ENCODE data around the gene PRDM16.

The PRDM16 gene

DNA sequence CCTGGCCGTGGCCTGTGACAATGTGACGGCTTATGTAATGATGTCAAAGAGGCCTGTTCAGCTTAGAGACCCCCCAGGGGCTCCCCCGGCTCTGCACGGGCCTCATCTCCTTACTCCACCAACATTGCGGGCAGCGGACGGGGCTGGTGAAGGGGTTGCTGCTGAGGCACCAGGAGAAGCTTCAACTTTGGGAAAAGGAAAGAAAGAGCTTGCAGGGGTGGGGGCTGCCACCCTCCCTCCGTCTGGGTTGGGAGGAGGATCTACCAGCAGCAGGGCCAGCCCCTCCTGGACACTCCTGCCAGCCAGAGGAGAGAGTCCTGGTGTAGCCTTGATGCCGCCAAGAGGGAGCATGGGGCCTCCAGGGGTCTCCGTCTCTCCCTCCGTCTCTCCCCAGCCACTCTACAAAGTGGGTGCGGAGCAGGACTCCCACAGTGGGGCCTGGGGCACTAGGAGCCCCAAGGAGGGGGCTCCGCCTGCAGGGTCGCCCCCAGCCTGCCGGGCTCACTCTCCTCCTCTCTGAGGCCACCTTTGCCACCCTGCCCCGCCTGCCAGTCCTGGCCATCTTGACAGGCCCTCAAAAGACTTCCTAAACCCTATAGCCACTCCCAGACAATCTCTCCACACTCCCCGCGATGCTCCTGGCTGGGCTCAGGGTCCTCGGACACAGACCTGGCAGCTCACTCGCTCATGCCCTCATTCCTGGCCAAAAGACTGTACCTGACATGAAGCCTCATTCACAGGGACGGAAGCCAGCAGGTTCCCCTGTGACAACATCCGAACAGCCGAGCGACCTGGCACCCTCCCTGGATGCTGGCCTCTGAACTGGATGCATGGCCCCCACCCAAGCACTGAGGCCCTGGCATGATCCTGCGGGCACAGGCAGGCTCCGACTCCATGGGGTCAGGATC lies 255.0 kb downstream of the PRDM16 start:
- DNase-seq (ENCODE audit: low spot score): no peak

DNA sequence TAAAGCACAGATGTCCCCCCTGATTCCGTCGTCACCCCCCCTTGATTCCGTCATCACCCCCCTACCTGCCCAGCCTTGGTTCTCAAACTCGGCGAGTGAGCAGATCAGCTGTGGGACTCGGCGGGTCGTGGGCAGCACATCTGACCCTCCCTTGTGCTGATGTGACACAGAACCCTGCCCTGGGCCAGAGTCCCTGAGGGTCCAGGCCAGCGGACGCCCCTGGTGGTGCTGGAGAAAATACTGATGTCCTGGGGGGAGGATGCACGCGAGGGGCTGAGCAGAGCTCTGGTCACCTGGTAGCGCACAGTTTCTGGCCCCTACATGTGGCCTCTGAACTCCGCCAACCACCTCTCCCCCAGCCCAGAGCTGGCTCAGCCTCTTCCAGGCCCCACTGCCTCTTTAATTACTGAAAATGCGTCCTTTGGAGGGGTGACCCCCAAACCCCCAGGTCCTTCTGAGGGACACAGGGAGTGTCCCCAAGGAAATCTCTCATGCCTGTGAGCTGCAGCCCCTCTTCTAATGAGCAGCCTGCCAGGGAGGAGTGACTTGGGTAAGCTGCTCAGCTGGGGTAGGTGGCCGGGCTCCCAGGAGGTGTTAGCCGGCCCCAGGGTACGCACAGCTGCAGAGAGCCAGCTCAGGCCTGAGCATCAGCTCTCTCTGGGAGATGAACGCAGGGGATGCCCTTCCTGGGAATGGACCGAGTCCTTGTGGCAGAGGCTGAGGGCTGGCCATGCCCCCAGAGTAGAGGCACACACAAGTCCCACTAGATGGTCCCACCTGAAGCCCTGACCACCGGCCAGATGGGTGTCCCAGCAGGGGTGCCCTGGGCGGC lies 255.9 kb downstream of the PRDM16 start:
- no peak for DNase-seq (ENCODE audit: low spot score)

DNA sequence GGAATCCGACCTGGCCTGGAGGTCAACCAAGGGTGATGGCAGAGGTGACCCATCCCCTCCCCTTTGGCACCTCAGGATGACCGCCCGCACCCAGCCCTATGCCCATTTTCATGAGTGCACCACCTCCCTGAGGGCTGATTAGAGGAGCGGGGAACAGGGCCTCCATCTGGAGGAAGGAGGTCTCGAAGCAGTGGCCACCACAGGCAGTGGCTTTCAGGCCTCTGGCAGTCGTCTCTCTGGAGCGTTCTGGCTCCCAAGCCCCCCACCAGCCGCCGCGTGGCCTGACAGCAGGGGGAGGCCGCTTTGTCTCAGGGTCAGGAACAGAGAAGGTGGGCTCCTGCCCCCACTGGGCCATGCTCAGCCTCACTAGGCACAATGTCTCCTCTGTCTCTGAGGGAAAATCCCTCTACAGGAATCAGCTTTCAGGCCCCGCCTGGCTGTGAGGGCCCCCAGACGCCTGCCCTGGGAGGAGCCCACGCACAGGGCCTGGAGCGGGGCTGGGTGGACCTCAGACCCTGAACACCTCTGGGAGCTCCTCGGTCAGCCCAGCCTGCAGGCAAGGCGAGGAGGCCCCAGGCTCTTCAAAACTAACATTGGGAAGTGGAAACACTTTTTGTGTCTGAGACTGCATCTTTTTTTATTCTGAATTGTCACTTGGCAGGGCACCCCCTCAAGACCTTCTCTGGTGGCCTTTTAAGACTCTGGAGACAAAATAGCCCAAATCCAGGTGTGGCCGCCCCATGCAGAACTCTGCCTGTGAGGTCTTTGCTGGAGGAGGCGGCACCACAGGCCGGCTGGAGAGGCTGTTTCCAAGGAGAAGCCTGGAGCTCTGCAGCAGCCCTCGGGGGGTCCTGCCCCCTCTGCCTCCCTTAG lies 257.7 kb downstream of the PRDM16 start:
- DNase-seq (ENCODE audit: low spot score): no peak

DNA sequence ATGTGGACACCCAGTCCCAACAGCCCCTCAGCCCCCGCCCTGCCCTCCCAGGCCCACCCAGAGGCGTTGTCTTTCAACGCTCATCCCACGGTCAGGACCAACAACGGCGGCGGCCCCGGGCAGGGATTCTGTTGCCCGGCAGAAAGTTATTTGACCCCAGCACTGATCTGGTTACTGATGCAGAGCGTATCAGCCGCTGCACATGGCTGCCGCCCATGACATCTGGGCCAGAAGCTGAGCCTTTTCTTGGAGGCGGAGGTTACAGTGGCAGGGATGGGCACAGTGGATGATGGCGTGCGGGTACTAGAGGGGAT lies 258.3 kb downstream of the PRDM16 start:
- DNase-seq (ENCODE audit: low spot score): no peak

DNA sequence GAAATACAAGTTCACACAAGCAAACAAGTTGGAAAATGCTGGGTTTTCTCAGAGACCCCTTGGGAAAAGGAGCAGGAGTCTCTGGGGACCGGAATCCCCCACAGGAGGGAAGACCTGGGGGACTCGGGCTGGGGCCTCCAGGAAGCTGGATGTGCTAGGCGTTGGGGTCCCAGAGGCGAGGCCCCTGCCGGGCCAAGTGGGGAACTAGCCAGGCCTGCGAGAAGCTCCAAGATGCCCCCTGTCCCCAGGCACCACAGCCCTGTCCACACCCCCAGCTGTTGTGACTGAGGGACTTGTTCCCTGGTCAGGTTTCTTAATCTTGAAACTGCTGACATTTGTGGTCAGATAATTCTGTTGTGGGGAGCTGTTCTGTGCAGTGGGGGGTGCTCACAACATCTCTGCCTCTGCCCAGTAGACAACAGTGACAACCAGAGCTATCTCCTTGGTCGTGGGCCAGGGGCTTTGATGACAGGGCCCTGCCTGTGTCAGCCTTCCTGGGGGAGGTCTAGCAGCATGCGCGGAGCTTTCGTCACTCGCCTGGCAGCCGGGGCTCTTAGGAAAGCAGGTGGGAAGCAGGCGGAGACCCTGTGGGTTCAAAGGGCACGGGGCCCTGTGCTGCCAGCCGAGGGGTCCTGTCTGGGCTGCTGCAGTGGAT lies 259.1 kb downstream of the PRDM16 start:
- DNase-seq (ENCODE audit: low spot score): no peak

DNA sequence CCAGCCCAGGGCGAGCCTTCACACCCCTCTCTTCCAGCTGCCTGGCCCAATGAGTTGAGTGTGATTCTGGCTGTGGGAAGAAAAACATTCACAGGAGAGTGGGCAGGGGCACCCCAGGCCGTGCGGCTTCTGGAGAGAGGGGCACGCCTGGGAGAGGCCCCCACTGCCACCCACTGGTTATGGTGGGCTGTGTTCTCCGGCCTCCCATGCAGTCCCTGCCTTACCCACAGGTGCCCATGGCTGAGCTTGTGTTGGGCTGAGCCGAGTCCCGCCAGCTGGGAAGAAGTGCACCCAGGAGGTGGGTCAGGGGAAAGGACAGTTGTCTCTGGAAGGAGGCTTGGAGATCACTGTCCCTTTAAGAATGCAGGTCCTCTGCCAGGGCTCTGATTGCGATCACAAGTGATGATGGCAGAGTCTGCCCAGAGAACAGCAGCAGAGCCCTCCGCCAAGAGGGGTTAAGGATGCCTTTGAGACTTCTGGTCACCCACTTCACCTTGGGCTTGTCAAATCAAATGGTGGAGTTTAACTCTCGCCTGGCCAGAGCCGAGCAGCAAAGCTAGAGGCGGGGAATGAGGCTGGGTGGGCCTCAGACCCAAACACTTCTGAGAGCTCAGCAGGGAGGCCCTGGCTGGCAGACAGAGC lies 260.8 kb downstream of the PRDM16 start:
- no peak for DNase-seq (ENCODE audit: low spot score)

DNA sequence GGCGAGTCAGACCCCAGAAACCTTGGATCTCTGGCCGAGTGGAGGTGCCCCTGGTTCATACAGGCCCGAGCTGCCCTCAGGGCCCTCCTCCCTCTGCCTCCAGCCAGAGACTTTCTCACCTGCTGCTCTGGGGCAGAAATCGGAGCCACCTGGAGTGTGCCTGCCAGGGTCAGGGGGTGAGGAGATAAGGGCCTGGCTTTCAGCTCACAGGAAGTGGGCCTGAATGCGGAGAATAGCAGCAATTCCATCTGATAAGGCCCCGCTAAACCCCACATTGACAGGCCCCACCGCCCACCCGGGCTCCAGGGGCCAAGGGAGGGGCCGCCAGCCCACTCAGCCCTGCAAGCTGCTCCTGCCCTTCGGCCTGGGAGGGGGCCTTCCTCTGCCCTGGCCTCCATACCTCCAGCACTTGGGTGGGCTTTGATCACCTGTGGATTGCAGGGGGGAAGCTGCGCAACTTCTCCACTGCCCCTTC lies 261.8 kb downstream of the PRDM16 start:
- no peak for DNase-seq (ENCODE audit: low spot score)

DNA sequence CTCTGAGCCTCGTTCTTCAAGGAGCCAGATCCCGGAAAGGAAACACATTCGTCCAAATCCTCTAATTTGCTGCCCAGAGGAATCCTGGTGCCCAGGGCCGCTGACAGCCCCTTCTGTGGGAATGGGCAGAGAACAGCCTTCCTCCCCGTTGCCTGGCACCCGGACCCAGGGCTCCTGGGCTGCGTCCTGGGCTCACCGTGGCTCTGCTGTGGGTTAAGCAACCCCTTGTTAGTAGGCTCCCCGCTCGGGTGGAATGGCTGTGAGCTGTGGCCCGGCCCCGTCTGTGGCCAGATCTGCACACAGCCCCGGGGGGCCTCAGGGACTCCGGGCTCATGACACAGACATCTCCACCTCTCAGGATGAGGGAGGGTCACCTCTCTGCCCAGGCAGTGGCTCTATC lies 262.6 kb downstream of the PRDM16 start:
- no peak for DNase-seq (ENCODE audit: low spot score)

DNA sequence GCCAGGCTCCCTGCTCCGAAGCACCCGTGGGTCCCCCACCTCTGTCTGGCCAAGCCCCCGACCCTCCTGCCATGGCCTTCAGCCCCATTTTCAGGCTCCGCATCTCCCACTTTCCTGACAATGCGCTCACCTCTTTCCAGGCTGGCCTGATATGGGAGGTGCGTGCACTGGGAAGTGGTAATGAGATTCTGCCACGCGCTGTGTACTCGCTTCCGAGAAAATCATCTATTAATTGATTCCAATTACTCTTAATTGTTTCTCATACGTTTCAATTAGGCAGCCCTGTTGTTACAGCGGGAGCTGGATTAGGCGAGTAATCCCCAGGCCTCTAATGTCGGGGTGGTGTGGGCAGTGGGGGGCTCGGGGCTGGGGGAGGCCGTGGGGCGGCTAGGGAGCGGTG lies 263.0 kb downstream of the PRDM16 start:
- DNase-seq (ENCODE audit: low spot score): no peak

DNA sequence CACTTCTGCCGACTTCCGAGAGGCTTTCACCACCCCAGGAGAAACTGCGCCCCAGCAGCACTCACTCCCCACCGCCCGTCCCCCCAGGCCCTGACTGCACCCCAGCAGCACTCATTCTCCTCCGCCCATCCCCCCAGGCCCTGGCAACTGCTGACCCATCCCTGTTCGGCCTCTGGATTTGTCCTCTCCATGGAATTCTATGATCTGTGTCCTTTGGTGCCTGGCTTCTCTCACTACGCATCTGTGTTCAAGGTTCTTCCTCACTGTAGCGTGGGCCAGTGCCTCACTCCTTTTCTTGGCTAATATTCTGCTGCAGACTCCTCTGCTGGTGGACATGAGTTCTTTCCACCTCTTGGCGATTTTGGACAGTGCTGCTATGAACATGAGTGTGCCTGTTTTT lies 263.7 kb downstream of the PRDM16 start:
- no peak for DNase-seq (ENCODE audit: low spot score)

DNA sequence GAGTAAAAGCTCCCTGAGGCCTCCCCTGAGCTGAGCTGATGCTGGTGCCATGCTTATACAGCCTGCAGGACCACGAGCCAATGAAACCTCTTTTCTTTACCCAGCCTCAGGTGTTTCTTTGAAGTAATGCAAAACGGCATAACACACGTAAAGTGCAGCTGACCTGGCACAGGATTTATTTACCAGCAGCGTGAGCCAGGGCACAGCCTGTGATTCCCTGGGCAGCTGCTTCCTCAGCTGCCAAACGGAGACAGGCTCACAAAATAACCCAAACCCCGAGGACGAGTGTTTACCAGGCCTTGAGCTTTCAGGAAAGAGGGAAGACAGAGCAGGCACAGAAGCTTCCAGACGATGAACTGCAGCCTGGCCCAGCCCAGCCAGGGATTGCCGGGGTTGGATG lies 264.9 kb downstream of the PRDM16 start:
- no peak for DNase-seq (ENCODE audit: low spot score)

DNA sequence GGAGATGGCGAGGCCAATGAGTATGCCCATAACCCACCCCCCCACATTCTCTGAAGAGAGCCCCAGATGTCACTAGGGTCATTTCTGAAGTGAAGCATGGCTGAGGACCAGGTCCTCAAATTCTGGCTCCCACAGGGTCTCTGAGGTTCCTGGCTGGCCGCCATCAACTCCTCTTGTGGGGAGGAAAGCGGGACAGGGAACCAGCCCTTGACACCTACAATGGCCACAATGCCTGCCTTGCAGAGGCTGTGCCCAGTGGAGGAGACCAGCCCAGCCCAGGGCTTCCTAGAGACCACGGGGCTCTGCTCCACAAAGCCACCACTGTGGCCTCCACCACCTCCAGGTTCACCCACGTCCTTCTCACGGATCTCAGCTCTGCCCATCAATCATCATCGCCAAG lies 265.4 kb downstream of the PRDM16 start:
- no peak for DNase-seq (ENCODE audit: low spot score)

DNA sequence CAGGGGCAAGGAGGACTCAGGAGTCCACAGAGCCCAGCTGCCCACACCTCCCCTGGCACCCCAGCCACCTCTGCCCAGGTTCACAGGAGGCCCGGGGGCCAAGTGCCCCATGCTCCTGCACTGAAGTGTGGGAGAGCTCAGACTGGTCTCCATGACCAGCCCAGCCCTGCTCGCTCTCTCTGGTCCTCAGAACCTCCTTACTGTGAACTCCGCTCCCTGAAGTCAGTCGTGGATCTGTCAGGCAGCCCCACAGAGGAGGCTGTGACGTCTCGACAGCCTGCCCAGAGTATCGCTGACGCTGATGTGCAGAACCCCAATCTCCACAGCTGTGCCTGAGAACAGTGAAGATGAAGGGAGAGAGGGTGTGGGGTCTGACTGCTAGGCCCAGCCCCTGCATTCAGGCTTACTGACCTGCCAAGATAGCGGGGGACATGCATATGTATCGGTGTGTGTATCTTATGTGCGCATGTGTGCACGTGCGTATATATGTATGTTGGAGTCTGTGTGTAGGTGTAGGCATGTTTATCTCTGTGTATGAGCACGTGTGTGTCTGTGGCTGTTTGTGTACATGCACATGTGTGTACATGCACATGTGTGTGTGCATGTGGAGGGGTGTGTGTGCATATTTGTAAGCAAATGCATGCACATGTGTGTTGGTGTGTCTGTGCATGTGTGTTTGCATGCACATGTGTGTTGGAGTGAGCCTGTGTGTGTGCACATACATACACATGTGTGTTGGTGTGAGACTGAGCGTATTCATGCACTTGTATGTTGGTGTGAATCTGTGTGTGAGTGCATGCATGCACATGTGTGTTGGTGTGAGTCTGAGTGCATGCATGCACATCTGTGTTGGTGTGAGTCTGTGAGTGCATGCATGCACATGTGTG lies 267.0 kb downstream of the PRDM16 start:
- DNase-seq (ENCODE audit: low spot score): no peak

DNA sequence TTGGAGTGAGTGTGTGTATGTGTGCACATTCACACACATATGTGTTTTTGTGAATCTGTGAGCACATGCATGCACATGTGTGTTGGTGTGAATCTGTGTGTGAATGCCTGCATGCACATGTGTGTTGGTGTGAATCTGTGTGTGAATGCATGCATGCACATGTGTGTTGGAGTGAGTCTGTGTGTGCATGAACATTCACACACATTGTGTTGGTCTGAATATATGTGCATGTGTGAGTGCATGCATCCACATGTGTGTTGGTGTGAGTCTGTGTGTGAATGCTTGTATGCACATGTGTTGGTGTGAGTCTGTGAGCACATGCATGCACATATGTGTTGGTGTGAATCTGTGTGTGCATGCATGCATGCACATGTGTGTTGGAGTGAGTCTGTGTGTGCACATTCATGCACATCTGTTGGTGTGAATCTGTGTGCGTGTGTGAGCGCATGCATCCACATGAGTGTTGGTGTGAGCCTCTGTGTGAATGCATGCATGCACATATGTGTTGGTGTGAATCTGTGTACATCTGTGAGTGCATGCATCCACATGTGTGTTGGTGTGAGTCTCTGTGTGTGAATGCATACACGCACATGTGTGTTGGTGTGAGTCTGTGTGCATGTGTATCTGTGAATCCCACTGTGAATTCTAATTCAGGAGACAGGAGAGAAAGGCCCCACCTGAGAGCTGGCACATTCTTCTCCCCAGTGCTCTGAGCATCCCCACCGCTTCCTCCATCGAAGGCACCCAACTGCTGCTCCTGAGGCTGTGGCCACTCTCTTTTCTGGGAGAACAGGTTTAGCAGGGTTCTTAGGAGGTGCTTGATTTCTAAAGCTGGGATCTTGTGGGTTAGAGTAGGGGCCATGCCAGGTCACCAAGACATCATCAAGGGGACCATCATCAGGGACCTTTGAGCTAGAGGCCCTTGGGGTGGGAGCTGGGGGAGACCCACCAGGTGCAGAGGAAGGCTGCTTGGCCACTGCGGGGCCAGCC lies 267.9 kb downstream of the PRDM16 start:
- DNase-seq (ENCODE audit: low spot score): no peak

DNA sequence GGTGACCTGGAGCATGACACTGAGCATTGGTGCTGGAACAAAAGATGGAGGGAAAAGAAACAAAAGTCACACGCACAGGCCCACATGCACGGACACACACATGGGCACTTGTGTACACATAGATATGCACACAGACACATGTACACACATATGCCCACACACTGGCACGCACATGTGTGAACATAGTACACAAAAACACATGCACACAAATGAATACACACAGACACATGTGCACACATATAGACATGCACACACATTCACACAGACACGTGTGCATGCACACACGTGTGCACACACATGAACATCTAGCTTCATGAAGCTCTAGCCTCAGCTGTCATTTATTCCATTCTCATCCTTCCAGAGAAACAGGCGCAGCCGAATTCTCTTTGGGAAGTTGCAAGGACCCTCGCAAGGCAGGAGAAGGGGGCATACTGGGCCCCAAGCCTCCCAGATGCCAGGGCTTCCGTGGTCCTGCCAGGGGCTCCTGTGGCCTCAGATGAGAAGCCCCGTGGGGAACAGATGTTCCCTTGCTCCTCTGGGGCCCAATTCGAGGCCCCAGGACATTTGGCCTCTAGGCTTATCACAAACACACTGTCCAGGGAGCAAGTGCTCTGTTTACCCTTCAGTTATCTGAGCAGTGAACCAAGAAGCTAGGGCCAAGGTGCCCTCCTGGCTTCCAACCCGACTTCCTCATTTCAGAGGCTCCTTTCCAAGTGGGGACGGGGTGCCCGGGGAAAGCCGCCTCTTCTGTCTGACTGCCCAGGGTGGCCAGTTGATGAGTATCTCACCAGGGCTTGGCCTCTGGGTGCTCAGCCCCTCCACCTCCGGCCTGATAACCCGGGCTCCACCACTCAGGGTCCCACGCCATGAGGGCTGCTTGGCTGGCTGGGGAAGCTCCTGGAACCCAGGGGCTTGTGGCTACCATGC lies 269.1 kb downstream of the PRDM16 start:
- DNase-seq (ENCODE audit: low spot score): no peak

DNA sequence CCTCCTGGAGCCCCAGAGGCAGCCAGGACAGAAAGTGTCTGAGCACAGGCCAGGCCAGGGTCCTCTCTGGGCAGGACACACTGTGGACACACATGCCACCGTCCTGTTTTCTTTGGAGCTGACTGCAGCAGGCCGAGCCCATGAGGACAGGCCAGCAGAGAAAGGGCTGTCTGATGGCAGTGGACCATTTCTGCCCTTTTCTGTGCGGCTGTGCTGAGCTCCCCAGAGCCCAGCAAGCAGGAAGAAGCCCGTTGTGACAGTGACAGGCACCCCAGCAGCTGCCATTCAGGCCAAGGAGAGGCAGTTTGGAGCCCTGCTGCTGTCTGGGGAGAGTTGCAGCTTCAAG lies 269.7 kb downstream of the PRDM16 start:
- no peak for DNase-seq (ENCODE audit: low spot score)

DNA sequence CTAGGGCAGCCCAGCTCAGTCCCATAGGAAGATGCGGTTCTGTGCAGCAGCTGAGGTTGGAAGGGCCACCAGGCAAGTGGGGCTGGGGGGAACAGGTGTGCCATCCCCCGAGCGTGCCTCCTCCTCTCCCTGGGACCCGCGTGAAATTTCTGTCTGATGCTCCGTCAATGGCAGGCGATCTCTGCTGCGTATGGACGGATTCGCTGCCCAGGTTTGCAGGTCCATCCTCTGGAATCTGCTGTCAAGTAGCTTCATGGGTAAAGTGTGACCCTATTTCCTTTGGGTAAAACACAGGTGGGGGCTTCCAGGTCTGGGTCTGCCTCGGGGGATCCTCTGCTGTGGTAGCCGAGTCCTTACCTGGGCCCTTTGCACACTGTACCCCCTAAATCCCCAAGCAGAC lies 270.9 kb downstream of the PRDM16 start:
- no peak for DNase-seq (ENCODE audit: low spot score)
